ENCODE measurements around the gene PAX2.

PAX2 gene

DNA sequence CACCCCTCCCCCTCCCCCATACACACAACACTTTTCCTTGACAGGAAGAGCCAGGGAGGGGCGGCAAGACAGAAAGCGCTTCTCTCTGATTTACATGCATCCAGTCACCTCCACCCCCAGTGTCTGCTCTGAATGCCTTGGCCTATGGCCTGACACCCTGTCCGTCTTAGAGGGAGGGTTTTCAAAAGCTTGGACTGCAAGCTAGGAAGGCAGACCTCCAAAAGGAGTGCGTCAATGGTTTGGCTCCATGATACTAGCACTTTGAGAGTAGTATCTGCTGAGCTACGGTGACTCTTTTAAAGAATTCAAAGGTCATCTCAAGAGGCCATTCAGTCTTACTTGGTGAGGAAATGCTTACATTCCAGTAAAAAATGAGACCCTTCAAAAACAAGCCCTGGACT, 20.3 kb upstream of the PAX2 start:
- no peak for ATAC-seq
- TF ChIP-seq ZNF70 (CRISPR knock-in tag; IDR thresholded peaks at IDR 0.05) (no peak), CSRNP3 (CRISPR knock-in tag; IDR thresholded peaks at IDR 0.05) (no peak), ARNTL (CRISPR knock-in tag; IDR thresholded peaks at IDR 0.05; ENCODE audit: borderline replicate concordance, low read depth) (no peak)

DNA sequence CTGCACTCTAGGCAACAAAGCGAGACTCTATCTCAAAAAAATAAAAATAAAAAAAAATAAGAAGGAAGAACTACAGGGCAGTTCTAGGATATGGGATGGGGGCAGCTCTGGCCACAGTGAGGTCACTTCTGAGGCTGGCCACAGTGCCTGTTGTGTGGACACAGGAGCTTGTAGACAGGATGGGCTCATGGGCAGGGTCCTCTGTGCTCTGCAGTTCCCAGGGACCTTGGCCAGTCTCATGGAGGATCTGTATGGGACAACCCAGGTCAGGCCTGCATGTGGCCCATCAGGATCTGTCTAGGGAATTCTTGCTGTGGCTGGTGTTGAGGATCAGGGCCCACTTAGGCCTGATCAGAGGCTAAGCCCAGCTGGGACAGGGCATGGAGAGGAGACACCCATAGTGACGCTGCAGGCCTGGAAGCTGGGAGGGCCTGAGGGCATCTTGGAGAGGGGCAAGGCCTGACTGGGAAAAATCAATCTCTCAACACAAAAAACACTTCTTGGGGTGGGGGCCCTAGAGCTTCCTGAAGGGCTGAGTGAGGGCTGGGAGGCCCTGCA, 19.4 kb upstream of the PAX2 start:
- no peak for ATAC-seq

DNA sequence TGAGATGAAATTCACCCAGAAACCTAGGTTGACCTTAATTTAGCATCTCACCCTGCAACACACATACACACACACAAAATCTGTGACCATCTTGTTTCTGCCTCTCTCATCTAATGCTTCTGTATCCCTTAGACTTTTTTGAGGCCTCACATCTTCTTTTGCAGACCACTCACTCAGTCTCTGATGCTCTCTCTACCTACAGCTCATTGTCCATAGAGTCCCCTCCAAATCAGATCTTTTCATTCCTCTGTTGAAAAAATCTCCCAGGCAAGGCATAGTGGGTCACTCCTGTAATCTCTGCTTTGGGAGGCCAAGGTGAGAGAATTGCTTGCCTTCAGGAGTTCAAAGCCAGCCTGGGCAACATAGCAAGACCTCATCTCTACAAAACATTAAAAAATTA, 17.6 kb upstream of the PAX2 start:
- ATAC-seq = no peak
- TF ChIP-seq POU6F1 (CRISPR knock-in tag; IDR thresholded peaks at IDR 0.05; ENCODE audit: borderline replicate concordance, low read depth) (no peak), PPARA (CRISPR knock-in tag; IDR thresholded peaks at IDR 0.05; ENCODE audit: borderline replicate concordance) (no peak), CSDC2 (CRISPR knock-in tag; IDR thresholded peaks at IDR 0.05) (no peak), TCF4 (CRISPR knock-in tag; IDR thresholded peaks at IDR 0.05; ENCODE audit: borderline replicate concordance) (no peak), ZNF8 (CRISPR knock-in tag; IDR thresholded peaks at IDR 0.05) (no peak)
- TF ChIP-seq, protein P1, sequence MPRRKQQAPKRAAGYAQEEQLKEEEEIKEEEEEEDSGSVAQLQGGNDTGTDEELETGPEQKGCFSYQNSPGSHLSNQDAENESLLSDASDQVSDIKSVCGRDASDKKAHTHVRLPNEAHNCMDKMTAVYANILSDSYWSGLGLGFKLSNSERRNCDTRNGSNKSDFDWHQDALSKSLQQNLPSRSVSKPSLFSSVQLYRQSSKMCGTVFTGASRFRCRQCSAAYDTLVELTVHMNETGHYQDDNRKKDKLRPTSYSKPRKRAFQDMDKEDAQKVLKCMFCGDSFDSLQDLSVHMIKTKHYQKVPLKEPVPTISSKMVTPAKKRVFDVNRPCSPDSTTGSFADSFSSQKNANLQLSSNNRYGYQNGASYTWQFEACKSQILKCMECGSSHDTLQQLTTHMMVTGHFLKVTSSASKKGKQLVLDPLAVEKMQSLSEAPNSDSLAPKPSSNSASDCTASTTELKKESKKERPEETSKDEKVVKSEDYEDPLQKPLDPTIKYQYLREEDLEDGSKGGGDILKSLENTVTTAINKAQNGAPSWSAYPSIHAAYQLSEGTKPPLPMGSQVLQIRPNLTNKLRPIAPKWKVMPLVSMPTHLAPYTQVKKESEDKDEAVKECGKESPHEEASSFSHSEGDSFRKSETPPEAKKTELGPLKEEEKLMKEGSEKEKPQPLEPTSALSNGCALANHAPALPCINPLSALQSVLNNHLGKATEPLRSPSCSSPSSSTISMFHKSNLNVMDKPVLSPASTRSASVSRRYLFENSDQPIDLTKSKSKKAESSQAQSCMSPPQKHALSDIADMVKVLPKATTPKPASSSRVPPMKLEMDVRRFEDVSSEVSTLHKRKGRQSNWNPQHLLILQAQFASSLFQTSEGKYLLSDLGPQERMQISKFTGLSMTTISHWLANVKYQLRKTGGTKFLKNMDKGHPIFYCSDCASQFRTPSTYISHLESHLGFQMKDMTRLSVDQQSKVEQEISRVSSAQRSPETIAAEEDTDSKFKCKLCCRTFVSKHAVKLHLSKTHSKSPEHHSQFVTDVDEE (CRISPR knock-in tag; IDR thresholded peaks at IDR 0.05) = no peak

More for the DNA sequence above, 19.4 kb upstream of the PAX2 start:
- TF ChIP-seq ISL1 (CRISPR knock-in tag; IDR thresholded peaks at IDR 0.05) (no peak), ZFP30 (CRISPR knock-in tag; IDR thresholded peaks at IDR 0.05) (no peak), CSDC2 (CRISPR knock-in tag; IDR thresholded peaks at IDR 0.05) (no peak), ARNTL (CRISPR knock-in tag; IDR thresholded peaks at IDR 0.05; ENCODE audit: borderline replicate concordance, low read depth) (no peak), SNAI2 (CRISPR knock-in tag; IDR thresholded peaks at IDR 0.05) (no peak)

- ATAC-seq = peak; percentile 83
- no peak for TF ChIP-seq GLIS3 (CRISPR knock-in tag; IDR thresholded peaks at IDR 0.05)
- no peak for TF ChIP-seq ZNF565 (CRISPR knock-in tag; conservative IDR thresholded peaks at IDR 0.05; ENCODE audit: low read depth)
- no peak for TF ChIP-seq RARB (CRISPR knock-in tag; IDR thresholded peaks at IDR 0.05)
- TF ChIP-seq SNAI2 (CRISPR knock-in tag; IDR thresholded peaks at IDR 0.05) = no peak
- TF ChIP-seq OSR1 (CRISPR knock-in tag; IDR thresholded peaks at IDR 0.05) = no peak
- TF ChIP-seq, protein P2, sequence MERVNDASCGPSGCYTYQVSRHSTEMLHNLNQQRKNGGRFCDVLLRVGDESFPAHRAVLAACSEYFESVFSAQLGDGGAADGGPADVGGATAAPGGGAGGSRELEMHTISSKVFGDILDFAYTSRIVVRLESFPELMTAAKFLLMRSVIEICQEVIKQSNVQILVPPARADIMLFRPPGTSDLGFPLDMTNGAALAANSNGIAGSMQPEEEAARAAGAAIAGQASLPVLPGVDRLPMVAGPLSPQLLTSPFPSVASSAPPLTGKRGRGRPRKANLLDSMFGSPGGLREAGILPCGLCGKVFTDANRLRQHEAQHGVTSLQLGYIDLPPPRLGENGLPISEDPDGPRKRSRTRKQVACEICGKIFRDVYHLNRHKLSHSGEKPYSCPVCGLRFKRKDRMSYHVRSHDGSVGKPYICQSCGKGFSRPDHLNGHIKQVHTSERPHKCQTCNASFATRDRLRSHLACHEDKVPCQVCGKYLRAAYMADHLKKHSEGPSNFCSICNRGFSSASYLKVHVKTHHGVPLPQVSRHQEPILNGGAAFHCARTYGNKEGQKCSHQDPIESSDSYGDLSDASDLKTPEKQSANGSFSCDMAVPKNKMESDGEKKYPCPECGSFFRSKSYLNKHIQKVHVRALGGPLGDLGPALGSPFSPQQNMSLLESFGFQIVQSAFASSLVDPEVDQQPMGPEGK (CRISPR knock-in tag; IDR thresholded peaks at IDR 0.05; ENCODE audit: borderline replicate concordance) = no peak
- TF ChIP-seq, protein P3, sequence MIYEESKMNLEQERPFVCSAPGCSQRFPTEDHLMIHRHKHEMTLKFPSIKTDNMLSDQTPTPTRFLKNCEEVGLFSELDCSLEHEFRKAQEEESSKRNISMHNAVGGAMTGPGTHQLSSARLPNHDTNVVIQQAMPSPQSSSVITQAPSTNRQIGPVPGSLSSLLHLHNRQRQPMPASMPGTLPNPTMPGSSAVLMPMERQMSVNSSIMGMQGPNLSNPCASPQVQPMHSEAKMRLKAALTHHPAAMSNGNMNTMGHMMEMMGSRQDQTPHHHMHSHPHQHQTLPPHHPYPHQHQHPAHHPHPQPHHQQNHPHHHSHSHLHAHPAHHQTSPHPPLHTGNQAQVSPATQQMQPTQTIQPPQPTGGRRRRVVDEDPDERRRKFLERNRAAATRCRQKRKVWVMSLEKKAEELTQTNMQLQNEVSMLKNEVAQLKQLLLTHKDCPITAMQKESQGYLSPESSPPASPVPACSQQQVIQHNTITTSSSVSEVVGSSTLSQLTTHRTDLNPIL (CRISPR knock-in tag; IDR thresholded peaks at IDR 0.05; ENCODE audit: low read depth) = no peak
- TF ChIP-seq ESRRG (CRISPR knock-in tag; IDR thresholded peaks at IDR 0.05) = no peak
- TF ChIP-seq ZFP30 (CRISPR knock-in tag; IDR thresholded peaks at IDR 0.05) = no peak
- no peak for TF ChIP-seq ARNTL (CRISPR knock-in tag; IDR thresholded peaks at IDR 0.05; ENCODE audit: borderline replicate concordance, low read depth)
- no peak for TF ChIP-seq ISL1 (CRISPR knock-in tag; IDR thresholded peaks at IDR 0.05)
- TF ChIP-seq ZC3H10 (CRISPR knock-in tag; IDR thresholded peaks at IDR 0.05) = no peak
- TF ChIP-seq, protein P1 (CRISPR knock-in tag; IDR thresholded peaks at IDR 0.05) = no peak
- no peak for TF ChIP-seq BACH2 (CRISPR knock-in tag; IDR thresholded peaks at IDR 0.05; ENCODE audit: borderline replicate concordance)
- no peak for TF ChIP-seq ZFP3 (CRISPR knock-in tag; IDR thresholded peaks at IDR 0.05)
- TF ChIP-seq ZNF8 (CRISPR knock-in tag; IDR thresholded peaks at IDR 0.05) = no peak
Measured at GRCh38 chr10:100728928-100729861, 16.2 kb upstream of the PAX2 start.

All from SK-N-SH treated with all-trans-retinoic acid at 6 μM for 48 hours (cell line).